ENCODE measurements around the gene TRAPPC14.

Gene TRAPPC14

GRCh38 chr7:100126931-100127865 lies 31.3 kb downstream of the TRAPPC14 start, which contains the start of gene MBLAC1:
Gene MBLAC1 (plus strand): TSS chr7:100126967. CDS start chr7:100127396, 429 bp downstream.
- peak; percentile 41 to 94 (median 86) for DNase-seq

- DNase-seq = peak in 7 of 58 donors; percentile 58 to 78 (median 77)
Measured at GRCh38 chr7:100126239-100126930, 32.1 kb downstream of the TRAPPC14 start.

DNA sequence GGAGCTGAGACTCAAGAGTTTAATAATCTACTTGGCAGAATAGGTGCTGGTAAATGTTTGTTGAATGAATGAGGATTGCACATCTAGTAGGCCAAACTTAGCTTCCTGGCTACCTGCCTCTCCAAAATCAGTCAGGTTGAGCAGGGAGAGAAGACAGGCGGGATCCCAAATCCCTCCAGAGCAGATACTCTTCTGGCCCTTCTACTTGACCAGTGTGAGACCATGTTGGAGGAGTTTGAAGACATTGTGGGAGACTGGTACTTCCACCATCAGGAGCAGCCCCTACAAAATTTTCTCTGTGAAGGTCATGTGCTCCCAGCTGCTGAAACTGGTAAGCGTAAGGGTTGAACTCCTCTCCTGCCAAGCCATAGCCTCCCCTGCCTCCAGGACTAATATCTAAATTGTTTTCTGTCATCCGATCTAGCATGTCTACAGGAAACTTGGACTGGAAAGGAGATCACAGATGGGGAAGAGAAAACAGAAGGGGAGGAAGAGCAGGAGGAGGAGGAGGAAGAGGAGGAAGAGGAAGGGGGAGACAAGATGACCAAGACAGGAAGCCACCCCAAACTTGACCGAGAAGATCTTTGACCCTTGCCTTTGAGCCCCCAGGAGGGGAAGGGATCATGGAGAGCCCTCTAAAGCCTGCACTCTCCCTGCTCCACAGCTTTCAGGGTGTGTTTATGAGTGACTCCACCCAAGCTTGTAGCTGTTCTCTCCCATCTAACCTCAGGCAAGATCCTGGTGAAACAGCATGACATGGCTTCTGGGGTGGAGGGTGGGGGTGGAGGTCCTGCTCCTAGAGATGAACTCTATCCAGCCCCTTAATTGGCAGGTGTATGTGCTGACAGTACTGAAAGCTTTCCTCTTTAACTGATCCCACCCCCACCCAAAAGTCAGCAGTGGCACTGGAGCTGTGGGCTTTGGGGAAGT lies 34.0 kb downstream of the TRAPPC14 start:
- no peak for DNase-seq

GRCh38 chr7:100122568-100122967 lies 36.0 kb downstream of the TRAPPC14 start:
- no peak for DNase-seq

GRCh38 chr7:100122067-100122466 lies 36.5 kb downstream of the TRAPPC14 start:
- no peak for DNase-seq

DNA sequence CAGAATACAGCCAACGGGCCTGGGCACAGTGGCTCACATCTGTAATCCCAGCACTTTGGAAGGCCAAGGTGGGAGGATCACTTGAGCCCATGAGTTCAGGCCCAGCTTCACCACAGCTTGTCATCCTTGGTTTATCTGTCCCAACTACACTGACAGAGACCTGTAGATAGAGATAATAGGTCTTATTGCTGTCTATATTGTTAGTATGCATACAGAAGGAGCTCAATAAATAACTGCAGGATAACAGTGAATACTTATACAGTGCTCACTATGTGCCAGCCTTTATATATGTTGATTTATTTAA lies 37.8 kb downstream of the TRAPPC14 start:
- DNase-seq = no peak

GRCh38 chr7:100119970-100120732 lies 38.4 kb downstream of the TRAPPC14 start:
- DNase-seq = peak in 55 of 58 donors; percentile 50 to 88 (median 74)

DNA sequence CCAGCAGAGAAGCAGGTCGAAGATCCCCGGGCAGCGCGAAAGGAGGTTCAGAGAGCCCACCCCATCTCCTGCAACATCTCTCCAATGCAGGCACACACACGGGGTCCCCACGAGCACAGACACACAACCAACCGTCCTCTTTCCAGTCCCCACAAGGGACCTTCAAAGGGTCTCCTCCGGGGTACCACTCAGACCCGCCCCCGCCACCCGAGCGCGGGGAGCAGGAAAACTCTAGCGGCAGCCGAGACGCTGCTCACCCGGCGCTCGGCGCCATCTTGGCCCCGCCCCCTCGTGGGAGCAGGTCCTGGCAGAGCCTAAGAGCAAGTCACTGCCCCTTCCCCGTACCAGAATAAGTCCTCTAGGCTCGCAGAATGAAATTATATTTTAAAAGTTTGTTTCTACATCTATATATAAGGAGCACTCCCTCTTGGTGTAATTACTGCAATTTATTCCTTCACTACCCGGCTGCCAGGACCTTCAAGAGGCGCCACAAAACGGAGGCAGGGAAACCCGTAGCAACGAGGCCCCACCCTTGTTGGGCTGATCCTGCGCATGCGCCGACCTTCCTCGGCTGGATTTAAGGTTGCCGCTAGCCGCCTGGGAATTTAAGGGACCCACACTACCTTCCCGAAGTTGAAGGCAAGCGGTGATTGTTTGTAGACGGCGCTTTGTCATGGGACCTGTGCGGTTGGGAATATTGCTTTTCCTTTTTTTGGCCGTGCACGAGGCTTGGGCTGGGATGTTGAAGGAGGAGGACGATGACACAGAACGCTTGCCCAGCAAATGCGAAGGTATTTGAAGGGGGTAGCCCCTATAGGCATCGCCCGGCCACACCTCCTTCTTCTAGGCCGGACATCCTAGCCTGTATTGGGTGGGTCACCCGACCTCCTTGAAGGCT lies 39.2 kb downstream of the TRAPPC14 start, which contains the start of the genes CNPY4 and TAF6:
CNPY4 (plus strand) TSS at position 563 of the 898 bp plus-strand sequence; CDS start at position 674, 111 bp downstream.
TAF6 (minus strand) TSS at position 287 of the 898 bp plus-strand sequence. CDS start 5,149 bp downstream, outside the sequence.
- DNase-seq = peak; percentile 69 to 96 (median 90)

DNA sequence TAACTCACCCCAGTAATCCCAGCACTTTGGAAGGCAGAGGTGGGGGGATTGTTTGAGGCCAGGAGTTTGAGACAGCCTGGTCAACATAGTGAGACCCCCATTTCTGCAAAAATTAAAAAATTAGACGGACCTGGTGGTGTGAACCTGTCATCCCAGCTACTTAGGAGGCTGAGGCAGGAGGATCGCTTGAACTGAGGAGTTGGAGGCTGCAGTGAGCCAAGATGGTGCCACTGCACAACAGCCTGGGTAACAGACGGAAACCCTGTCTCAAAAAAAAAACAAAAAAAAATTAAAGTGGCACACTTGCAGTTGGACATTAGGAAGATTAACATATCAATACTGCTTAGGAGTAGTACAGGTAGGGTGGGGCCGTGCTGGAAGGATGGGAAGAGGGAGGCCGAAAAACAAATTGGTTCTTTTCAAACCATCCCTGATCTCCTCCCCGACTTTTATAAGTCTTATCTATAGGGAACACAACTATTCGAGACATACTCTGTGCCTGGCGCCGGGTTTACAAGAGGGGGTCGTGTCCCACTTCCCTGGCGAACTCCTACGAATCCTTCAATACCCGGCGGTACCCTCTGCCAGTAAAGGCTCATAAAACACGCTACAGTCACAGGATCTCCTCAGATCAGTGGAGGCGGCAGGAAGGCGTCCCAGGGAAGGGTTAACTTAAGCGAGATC lies 40.0 kb downstream of the TRAPPC14 start:
- DNase-seq = no peak

- DNase-seq = no peak
Measured at GRCh38 chr7:100115026-100115425, 43.5 kb downstream of the TRAPPC14 start.

DNA sequence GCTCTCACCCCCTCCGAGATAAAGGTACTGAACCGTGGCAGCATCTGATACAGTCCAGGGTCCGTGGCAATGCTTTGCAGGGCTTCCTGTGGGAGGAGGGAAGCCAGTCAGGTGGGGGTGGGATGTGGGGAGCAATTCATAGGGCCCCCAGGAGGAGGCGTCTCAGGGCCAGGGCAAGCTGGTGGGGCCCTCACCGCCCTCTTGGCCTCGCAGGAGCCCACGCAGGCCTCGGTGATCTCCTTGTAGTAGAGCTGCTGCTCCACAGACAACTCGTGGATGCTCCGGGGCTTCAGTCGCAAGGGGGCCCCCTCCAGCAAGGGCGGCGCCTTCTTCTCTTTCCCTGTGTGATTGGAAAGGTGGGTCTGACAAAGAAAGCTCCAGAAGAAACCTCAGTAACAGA lies 46.6 kb downstream of the TRAPPC14 start:
- no peak for DNase-seq

- DNase-seq = no peak
Measured at GRCh38 chr7:100111156-100111555, 47.4 kb downstream of the TRAPPC14 start.

- DNase-seq = no peak
Measured at GRCh38 chr7:100109521-100110163, 48.9 kb downstream of the TRAPPC14 start.

- no peak for DNase-seq
Measured at GRCh38 chr7:100107890-100108289, 50.6 kb downstream of the TRAPPC14 start.

GRCh38 chr7:100107125-100107737 lies 51.3 kb downstream of the TRAPPC14 start:
- DNase-seq = peak in 3 of 58 donors; percentile 9 to 10 (median 10)

DNA sequence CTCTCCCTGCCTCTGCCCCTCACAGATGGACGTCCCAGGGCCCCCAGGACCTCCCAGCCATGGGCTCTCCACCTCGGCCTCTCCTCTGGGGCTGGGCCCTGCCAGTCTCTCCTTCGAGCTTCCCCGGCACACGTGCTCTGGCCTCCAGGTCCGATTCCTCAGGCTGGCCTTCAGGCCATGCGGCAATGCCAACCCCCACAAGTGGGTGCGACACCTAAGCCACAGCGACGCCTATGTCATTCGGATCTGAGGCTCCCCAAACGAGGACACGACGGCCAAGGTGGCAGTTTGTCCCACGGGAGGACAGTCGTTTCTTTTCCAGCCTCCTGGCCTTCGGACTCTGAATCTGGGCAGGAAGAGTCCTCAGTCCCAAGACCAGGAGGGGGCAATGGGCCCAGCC lies 51.9 kb downstream of the TRAPPC14 start:
- no peak for DNase-seq

- DNase-seq = no peak
Measured at GRCh38 chr7:100105534-100105933, 53.0 kb downstream of the TRAPPC14 start.
